Right ventricle myocardium superior (tissue), 1 donor: Measurements from ENCODE around the gene KRT1. TPM values are rescaled to one million over a fixed set of nuclear protein-coding genes. Genes with fewer than 3 reads are reported as not detected.
"Not testable (repeated sequence)": the region's sequence is repeated elsewhere in the genome, so short reads cannot be mapped to it uniquely, and the experiment has no call there.

ENCODE experiments used
- ATAC-seq: fragments of 200-7000 bp; cut with Tn5 transposase; one replicate; pipeline ENCODE4 v1.9.1; 2020; ENCODE audit warnings: mild to moderate bottlenecking; ENCODE audit not compliant: poor library complexity
- DNase-seq: peaks from one replicate; pipeline ENCODE4 v3.0.0-alpha.2; 2020
- intact Hi-C: fragments of 100-400 bp; cut with DNase I; formaldehyde crosslinking; loops from one replicate; pipeline ENCODE4 v1.11.2; 2022
- long read RNA-seq: library from polyadenylated mRNA; unstranded; transcript quantifications from one replicate; pipeline ENCODE4 v2.0.0, GENCODE V29; 2021
- total RNA-seq: library from RNA; stranded (reverse); fragmentation: NEBNext Ultra II Directional; extraction: Animal tissue kit (Norgen Biotek cat#: 25700); gene quantifications from one replicate; pipeline ENCODE4 v1.2.1, GENCODE V29; 2021
- donor health status: DM: no; HTN: yes; CAD: no; lungs with severe emphysema.

The KRT1 gene
- not detected for total RNA-seq
- long read RNA-seq = 0 reads

DNA sequence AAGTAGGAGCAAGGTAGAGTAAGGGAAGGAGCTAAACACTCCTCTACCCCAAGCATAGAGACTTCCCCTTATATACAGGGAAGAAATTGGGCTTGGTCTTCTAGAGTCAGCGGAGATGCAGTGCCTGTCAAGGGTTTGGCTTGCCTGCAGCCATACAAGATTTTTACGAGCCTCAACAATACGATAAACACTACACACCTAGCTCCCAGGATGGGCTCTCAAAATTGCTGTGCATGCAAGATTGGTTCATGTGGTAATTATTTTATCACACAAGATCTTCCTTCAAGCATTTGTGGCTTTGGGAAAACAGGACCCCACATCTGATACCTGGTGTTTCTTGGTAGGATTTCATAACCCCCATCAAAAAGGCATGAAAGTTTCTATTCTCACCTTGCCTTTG lies at the start of gene KRT1:
Gene KRT1, minus strand, starts transcription at position 45 of the 400 bp plus-strand sequence. CDS start 59 bp downstream, outside the sequence.
- intact Hi-C loops = no loop called here
- ATAC-seq (no peak), DNase-seq (no peak)

DNA sequence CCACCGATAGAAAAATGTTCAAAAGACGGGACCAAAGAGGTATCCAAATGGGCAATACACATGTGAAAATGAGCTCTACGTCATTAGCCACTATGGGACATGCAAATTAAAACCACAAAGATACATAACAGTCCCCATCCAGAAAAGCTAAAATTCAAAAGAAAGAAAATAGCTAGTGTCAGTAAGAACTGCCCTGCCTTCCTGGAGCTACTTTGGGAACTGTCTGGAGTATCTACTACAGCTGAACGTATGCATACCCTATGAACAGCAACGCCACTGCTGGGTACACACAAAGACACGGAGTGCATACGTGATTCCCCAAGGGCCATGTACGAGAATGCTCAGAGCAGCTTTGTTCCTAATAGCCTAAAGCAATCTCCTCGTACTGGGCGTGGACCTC lies 48.9 kb upstream of the KRT1 start:
- ATAC-seq (no peak), DNase-seq (no peak)
- intact Hi-C loops = no loop called here

DNA sequence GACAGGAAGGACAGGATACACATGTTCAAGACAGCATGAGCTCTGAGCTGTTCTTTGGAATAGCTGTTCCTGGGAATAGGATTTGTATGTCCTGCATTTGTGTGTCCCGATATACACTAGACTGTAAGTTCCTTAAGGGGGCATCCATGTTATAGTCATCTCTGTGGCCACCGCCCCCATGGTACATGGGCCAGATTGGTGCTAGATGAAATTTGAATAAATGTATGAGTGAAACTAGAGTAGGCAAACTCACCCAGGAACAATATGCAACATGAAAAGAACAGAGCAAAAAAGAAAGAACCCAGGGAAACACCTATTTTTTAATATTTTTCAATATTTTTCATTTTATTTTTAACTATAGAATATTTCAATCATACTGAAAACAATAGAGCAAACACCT lies 48.2 kb upstream of the KRT1 start:
- intact Hi-C loops = no loop called here

DNA sequence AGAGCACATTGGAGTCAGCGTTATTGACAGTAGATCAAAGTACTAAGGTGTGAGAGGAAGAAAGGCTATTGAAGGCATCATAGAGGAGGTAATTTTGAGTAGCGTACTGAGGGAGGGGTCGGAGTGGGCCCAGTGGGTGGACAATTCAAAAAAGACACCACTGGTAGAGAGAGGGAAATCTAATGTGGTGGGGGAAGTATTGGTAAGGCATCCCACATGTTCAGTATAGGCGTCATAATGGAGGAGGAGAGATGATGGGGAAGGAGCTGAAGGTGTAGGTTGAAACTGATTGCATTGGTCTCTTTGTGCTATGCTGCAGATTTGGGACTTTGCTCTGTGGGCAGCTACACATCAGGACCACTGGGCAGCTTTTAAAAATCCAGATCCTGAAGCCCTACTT lies 46.8 kb upstream of the KRT1 start:
- no peak for ATAC-seq
- DNase-seq = no peak
- intact Hi-C loops = no loop called here

More for the DNA sequence above, 48.2 kb upstream of the KRT1 start:
- ATAC-seq (no peak), DNase-seq (no peak)

DNA sequence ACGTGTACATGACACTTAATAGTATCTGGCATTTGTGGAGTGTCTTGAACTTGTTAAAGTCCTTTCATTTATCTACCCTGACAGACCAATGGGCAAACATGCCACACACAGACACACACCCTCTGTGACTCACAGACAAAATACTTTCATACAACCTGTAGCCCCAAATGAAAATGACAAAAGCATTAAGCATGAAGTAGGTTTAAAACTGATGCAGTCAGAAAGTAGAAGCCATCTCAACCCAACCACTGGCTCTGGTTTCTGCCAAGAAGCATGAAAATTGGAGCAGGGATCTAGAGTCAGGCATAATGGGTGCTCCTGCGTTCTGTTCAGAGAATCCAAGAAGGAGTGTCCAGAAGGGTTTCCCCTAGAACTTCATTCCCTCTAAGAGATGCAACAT lies 46.2 kb upstream of the KRT1 start:
- intact Hi-C loops = no loop called here
- DNase-seq (no peak), ATAC-seq (no peak)

DNA sequence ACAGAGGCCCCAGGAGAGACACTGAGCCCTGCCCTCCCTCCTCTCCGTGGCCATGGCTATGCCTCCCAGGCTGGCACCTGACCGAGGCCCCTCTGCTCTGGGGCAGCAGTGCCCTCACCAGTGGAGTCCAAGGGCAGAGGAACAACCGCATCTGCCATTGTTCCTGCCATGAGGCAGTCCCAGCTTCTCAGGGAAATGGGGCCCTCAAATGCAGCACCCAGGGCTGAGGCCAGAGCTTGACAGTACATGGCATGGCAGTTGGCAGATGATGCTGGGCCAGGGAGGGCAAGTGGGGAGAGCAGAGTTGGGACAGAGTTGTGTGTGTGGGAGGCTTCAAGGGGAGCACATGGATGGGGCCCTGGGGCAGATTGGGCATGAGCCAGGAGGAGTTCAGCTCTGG lies 44.2 kb upstream of the KRT1 start:
- no peak for DNase-seq
- intact Hi-C loops = no loop called here
- ATAC-seq = no peak

DNA sequence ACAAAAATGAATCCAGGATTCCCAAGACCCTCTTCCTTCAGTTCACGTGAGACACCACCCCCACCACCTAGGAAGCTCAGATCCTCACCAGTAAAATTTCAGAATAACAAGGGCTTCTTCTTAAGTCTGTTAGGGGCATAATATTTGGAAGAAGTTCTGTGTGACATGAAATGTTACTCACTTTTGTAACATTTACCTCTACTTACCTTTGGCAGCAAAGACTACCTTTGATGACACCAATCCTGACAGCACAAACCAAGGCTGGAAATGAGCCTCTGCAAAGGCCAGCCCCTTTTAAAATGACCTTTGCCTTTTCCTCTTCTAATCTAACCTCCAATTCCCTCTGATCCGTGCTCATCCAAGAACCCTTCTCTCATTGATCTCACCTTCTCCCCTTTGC lies 42.5 kb upstream of the KRT1 start:
- intact Hi-C loops = no loop called here
- DNase-seq (no peak), ATAC-seq (no peak)

DNA sequence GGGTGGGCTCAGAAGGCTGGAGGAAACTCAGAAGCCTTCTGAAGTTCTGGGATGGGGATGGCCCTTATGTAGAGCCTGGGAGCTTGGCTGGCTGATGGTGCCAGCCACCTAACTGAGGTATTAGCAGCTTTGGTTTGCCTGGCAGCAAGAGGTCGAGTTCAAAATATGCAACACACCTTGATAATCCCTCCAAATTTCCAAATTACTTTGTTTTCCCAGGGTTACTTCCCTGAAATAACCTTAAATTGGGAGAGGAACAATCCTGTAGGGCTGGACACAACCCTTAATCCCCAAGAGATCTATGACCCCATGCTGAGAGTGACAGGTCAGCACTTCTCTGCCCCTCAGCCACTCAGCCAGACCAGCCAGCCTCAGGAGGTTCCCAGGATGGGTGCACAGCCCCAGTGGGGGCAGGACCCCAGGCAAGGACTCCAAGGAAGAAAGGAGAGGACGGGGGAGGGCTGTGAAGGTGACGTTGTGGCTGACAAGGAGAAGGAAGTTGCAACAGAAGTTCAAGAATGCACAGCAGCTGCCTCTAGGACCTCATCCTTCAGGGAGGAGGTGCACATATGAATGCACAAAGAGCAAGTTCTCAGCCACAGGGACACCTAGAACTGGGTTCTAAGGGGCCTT lies 41.7 kb upstream of the KRT1 start:
- ATAC-seq (no peak), DNase-seq (no peak)
- intact Hi-C loops = no loop called here

DNA sequence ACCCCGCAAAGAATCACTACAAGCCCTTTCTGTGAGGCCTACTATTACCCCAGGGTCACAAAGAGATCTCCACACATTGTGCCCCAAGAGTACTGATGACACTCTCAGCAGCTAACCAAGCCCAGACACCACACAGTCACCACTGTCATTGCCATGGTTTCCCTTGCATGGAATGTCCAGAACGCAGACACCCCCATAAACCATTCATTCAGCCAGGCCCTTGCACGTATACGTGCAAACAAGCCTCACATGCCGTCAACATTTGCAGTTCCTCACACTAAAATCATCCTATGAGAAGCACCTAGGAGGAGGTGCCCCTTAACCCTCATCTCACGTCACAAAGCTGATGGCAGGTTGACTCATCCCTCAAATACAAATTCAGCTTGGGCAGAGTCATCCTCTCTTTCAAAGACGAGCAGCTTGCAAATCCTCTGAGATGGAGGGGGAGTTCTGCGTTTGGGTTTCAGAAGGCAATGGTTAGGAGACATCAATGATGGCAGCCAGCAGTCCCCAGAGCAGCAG lies 40.2 kb upstream of the KRT1 start:
- intact Hi-C loops = no loop called here
- ATAC-seq (no peak), DNase-seq (no peak)

DNA sequence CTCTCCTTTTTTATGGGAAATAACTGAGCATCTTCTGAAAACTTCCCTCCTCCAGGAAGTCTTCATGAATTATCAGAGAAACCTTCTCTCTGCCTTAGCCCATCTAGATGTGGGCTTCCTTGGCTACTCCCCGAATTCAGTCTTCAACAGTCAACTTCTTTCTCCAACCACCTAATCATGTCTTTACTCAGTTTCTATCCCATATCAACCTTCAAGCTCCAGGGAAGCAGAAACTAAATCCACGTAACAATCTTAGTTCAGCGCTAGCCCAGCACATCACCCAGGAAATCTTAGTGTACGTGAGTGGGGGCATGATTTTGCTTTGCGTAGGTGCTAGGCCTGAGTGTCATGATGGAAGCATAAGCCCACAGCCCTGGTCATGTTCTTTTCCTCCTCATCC lies 35.9 kb upstream of the KRT1 start:
- ATAC-seq = no peak
- intact Hi-C loops = no loop called here
- no peak for DNase-seq

DNA sequence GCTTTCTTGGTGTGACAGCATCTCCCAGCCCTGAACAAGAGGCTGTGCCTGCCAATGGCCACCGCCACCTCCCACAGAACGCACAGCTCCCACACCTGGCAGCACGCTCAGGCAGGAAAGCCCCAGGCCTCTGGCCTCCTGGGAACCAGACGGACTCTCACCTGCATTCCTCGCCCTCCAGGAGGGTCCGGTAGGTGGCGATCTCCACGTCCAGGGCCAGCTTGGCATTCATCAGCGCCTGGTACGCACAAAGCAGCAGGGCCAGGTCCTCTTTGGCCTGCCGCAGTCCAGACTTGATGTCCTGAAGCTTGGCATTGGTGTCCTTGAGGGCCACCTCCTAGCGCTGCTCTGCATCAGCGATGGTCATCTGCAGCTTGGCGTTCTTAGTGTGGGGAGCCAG lies 35.2 kb upstream of the KRT1 start:
- DNase-seq = no peak
- intact Hi-C loops = no loop called here
- ATAC-seq = no peak

DNA sequence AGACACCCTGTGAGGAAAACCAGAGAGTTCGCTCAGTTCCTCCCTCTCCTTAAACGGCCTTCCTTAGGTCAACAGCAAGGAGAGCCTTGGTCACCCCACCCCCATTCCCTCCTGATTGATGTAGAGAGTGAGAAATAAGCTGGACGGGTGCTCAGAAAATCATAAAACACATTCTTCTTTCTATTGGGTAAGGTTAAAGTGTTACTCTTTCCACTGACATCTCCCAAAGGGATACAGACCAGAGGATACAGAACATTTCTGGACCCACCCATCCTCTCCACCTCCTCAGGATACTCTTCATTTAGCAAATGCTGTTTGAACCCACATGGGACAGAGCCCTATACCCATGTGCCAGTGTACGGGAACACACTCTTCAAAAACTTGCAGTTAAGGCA lies 34.7 kb upstream of the KRT1 start:
- no peak for ATAC-seq
- intact Hi-C loops = no loop called here

DNA sequence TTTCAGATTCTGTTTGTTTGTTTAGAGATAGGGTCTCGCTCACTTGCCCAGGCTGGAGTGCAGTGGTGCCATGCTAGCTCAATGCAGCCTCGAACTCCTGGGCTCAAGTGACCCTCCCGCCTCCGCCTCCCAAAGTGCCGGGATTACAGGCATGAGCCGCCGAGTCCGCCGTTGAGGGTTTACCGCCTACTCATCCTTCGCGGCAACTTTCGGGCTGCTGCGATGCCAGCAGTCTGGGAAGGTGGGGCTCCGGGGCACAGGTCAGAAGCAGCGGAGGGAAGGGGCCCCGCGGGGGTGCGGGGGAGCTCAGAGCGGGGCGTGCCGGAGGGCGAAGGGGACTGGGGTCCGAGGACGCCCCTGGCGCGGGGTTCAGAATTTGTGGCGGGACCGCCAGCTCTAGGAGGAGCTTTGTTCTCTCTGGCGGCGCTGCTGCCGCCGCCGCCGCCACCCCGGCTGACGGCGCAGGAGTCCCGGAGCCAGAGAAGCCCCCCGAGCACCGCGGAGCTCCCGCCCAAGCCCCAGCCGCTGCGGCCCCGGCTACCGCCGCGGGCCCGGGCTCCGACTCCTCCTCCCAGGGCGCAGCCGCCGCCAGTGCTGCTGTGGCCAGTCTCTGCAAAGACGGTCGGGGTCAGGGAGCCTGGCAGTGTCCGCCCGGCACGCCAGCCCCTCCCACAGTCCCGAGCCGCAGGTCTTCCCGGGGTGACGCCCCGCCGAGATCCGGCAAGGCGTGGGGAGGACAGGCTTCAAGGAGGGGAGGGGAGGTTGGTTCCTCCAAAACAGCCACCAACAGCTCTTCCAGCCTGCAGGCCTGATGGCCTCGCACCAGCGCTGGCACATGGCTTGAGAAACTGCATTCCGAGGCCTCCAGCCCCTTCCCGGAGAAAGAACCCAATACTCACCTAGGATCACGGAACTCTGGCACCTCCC lies 34.0 kb upstream of the KRT1 start:
- DNase-seq (no peak), ATAC-seq (peak; percentile 29)
- intact Hi-C loops = no loop called here

More for the DNA sequence above, 34.7 kb upstream of the KRT1 start:
- no peak for DNase-seq

DNA sequence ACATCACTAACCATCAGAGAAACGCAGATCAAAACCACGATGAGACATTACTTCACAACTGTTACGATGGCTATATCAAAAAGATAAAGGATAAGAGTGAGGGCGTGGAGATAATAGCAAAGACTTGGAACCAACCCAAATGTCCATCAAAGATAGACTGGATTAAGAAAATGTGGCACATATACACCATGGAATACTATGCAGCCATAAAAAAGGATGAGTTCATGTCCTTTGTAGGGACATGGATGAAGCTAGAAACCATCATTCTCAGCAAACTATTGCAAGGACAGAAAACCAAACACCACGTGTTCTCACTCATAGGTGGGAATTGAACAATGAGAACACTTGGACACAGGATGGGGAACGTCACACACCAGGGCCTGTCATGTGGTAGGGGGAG lies 31.9 kb upstream of the KRT1 start:
- DNase-seq, ATAC-seq, intact Hi-C loops: not testable (repeated sequence)

DNA sequence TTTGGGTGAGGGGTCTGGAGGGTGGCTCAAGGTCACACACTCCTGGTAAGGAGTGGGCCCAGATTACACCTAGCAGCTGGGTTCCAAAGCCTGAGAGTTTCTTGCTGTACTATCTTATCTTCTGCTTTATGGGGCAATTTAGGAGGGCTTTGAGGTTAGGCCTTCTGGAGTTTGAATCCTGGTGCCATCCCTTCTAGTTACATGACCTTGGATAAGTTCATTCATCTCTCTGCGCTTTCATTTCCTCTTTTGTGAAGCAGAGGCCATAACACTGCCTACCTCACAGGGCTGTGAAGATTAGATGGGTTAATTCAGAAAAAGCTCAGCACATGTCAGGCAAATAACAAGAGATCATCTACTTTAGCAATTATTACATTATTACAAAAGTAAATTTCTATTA lies 30.5 kb upstream of the KRT1 start:
- no peak for DNase-seq
- ATAC-seq = no peak
- intact Hi-C loops = no loop called here

DNA sequence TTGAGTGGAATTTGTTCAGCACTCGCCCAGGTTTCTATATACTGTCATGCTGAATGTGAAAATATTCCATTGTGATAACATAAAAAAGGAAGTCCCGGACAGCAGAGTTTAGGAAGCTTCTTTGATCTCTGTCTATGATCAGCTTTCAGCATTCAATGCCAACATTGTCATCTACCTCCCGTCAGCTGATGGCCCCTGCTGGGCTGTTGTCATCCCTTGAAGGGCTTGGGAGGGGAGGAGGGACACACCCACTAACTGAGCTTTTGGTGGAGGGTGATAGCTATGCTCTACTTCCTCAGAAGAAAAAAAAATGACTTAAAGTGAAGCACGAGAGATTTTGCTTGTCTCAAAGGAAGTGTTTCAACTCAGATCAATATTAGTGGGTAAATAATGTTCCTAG lies 27.8 kb upstream of the KRT1 start:
- ATAC-seq = no peak
- intact Hi-C loops = no loop called here
- no peak for DNase-seq

DNA sequence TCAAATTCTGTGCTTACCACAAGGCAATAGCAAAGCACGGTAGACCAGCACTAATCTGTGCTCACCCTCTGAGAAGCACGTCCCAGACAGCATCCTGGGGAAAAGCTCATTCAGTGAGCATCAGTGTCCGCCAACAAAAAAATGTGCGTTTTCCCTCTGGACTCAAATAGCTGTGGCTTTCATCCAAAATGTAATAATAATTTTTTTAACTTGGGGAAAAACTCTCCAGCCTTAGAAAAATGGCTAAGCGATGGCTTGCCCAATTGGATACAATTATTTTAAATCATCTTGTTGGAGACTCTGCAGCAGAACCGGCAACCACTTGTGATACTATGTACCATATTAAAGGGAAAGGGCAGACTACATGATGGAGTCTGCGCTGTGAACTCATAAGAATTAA lies 24.3 kb upstream of the KRT1 start:
- DNase-seq (no peak), ATAC-seq (no peak)
- intact Hi-C loops = no loop called here

DNA sequence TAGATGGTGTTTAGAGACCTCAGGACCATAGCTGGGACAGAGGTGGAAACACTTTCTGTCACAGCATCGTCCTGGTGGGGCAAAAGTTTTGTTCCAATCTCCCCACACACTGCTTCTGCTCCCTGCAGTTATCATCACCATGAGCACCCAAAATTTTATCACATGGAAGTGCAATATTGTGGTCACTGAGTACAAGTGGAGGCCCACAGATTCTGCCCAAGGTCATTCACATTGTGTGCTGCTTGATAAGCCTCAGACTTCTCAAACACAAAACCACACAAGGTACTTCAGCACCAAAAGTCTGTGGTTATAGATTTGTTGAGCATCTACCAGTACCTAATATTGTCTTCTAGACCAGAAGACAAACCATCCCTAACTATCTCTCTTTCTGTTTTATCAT lies 23.7 kb upstream of the KRT1 start:
- DNase-seq = no peak
- ATAC-seq = no peak
- intact Hi-C loops = no loop called here

DNA sequence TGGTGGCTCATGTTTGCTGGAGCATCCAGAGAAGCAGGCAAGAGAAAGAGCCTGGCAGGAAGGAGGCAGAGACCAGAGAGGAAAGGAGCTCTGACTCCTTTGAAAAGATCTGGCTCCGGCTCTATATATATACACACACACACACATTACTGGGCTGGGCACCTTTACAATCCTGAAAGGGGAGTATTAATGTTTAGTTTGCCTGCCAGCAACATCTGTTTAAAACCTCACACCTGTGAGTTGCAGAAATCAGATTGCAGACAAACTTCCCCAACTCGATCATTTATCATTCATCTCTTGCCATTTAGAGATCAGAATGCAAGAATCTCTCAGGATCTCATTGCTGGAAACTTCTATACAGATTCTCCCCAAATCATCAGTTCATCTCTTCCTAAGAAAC lies 23.2 kb upstream of the KRT1 start, which contains the start of gene KRT77:
Gene KRT77, minus strand, starts transcription at position 101 of the 400 bp plus-strand sequence. Its CDS starts 90 bp downstream, at position 11.
- DNase-seq = no peak
- no peak for ATAC-seq
- intact Hi-C loops = no loop called here

DNA sequence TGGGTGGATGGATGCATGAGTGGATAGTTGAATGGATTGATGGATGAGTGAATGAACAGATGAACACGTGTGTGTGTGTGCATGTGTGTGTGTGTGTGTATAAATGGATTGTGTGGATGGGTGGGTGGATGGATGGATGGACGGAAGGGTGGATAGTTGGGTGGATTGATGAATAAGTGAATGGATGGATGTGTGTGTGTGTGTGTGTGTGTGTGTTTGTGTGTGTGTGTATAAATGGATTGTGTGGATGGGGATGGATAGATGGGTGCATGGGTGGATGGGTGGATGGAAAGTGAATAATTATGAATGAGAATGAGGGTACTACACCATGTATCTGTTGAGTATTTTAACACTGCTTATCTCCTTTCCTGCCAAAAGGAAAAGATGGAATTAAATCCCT lies 22.1 kb upstream of the KRT1 start:
- ATAC-seq = no peak
- no peak for DNase-seq
- intact Hi-C loops = no loop called here
